Keratinocyte (primary cell): ENCODE measurements around the gene POU6F2. TPM values are rescaled to one million over a fixed set of nuclear protein-coding genes. Genes with fewer than 3 reads are reported as not detected.

ENCODE experiments used
- DNase-seq: peaks from one replicate; pipeline ENCODE4 v3.0.0-alpha.2; 2011; ENCODE audit warnings: low read depth, missing footprints, low spot score
- FAIRE-seq: peaks from 2 replicates; lab custom pipeline; 2011; peaks lifted over from hg19 to GRCh38; lab: Jason Lieb, UNC
- H2AFZ ChIP-seq: 2 replicates; pipeline ENCODE4 v1.6.0; 2012; ENCODE audit warnings: low read length, control low read depth, inconsistent platforms; ENCODE audit not compliant: control insufficient read depth
- H3K27ac ChIP-seq: 2 replicates; pipeline ENCODE4 v1.5.1; 2011; ENCODE audit warnings: low read length; ENCODE audit not compliant: control insufficient read depth, insufficient read depth
- H3K27me3 ChIP-seq: 3 replicates; pipeline ENCODE4 v1.6.0; 2011; ENCODE audit warnings: low read length; ENCODE audit not compliant: control insufficient read depth, insufficient read depth; ENCODE audit errors: extremely low read depth
- H3K36me3 ChIP-seq, 2 experiments: 2 replicates in 1 of 2; 3 replicates in 1 of 2; pipeline ENCODE4 v1.5.1; 2011; ENCODE audit warnings: low read length in 2 of 2, mild to moderate bottlenecking in 1 of 2; ENCODE audit not compliant: control insufficient read depth in 2 of 2, insufficient read depth in 2 of 2; ENCODE audit errors: extremely low read depth in 1 of 2
- H3K4me1 ChIP-seq: 3 replicates; pipeline ENCODE4 v1.5.1; 2011; ENCODE audit warnings: low read length; ENCODE audit not compliant: control insufficient read depth, insufficient read depth; ENCODE audit errors: extremely low read depth
- H3K4me2 ChIP-seq: 3 replicates; pipeline ENCODE4 v1.6.0; 2011; ENCODE audit warnings: low read depth, low read length; ENCODE audit not compliant: control insufficient read depth, insufficient read depth; ENCODE audit errors: extremely low read depth
- H3K4me3 ChIP-seq, 3 experiments: fragments of 200-600 bp in 1 of 3; sonication (generic) in 1 of 3; 2 replicates in 2 of 3; 3 replicates in 1 of 3; pipeline ENCODE4 v1.5.1; 2011 to 2016; ENCODE audit warnings: low read length in 3 of 3, mild to moderate bottlenecking in 3 of 3, control low read depth in 2 of 3, inconsistent platforms in 1 of 3, low read depth in 1 of 3, mixed read lengths in 1 of 3, mixed run types in 1 of 3, moderate library complexity in 1 of 3; ENCODE audit not compliant: control insufficient read depth in 2 of 3, insufficient read depth in 2 of 3; ENCODE audit errors: extremely low read depth in 1 of 3
- H3K79me2 ChIP-seq: 2 replicates; pipeline ENCODE4 v1.6.0; 2012; ENCODE audit warnings: low read length; ENCODE audit not compliant: control insufficient read depth, insufficient read depth
- H3K9ac ChIP-seq: 3 replicates; pipeline ENCODE4 v1.6.0; 2011; ENCODE audit warnings: low read length; ENCODE audit not compliant: control insufficient read depth, insufficient read depth; ENCODE audit errors: extremely low read depth
- H3K9me1 ChIP-seq: 3 replicates; pipeline ENCODE4 v1.6.0; 2011; ENCODE audit warnings: low read length; ENCODE audit not compliant: control insufficient read depth, insufficient read depth; ENCODE audit errors: extremely low read depth
- H3K9me3 ChIP-seq: 2 replicates; pipeline ENCODE4 v1.5.1; 2012; ENCODE audit warnings: low read depth, low read length; ENCODE audit not compliant: control insufficient read depth
- H4K20me1 ChIP-seq: 3 replicates; pipeline ENCODE4 v1.6.0; 2011; ENCODE audit warnings: low read length; ENCODE audit not compliant: control insufficient read depth, insufficient read depth; ENCODE audit errors: extremely low read depth
- EZH2 ChIP-seq: IDR thresholded peaks from one replicate; pipeline ENCODE4 v1.6.1; 2012; ENCODE audit warnings: inconsistent platforms, mild to moderate bottlenecking, low read length, moderate library complexity
- dilution Hi-C: fragments of 300-500 bp; cut with MboI; formaldehyde crosslinking; loops from one replicate; pipeline ENCODE4 v1.7.0; 2020; ENCODE audit warnings: low sequenced_read_pairs; ENCODE audit not compliant: extremely low pct_ligation_motif_present
- polyA plus RNA-seq, 5 experiments: library from polyadenylated mRNA; depleted of rRNA in 3 of 5; stranded (reverse) in 3 of 5; stranded (forward) in 1 of 5; unstranded in 1 of 5; fragments of >200 nt; gene quantifications; 1 replicate in 1 of 5; 2 replicates in 3 of 5; 3 replicates in 1 of 5; pipeline versions ENCODE4 v1.2.1 to v1.2.3, GENCODE V29; 2011 to 2012; ENCODE audit warnings: missing spikeins in 2 of 5, low read depth in 1 of 5, low replicate concordance in 1 of 5
- TF ChIP-seq, protein P1 (sequence below), 3 experiments: IDR thresholded peaks in 1 of 3; conservative IDR thresholded peaks in 1 of 3; optimal IDR thresholded peaks in 1 of 3; 2 replicates in 2 of 3; 3 replicates in 1 of 3; pipeline versions ENCODE3 to v1.5.1; 2011; ENCODE audit warnings: low read length in 3 of 3, mild to moderate bottlenecking in 3 of 3, moderate library complexity in 2 of 3, control low read depth in 1 of 3, inconsistent platforms in 1 of 3; ENCODE audit not compliant: insufficient read depth in 2 of 3; ENCODE audit errors: extremely low read depth in 1 of 3

POU6F2 gene
- polyA plus RNA-seq, 1 donor (not counting 4 experiments of a cell fraction or from before 2014, with no cell fraction given) = not detected

DNA sequence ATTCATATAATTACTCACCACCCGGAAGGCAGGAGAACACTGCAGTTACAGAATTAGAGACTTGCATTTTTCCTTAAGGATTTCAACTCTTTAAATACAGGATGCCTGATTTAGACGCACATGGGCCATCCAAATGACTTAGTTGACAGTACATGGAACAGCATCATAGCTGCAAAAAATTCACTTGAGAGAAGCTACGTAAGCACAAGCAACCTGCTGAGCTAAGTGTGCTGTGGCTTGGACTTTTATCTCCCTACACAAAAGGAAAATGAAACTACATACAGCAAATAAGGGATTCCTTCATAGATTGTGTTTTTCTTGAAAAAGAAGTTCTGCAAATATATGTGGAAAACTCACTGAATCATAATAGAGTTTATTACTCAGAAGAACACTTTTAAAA is 152.6 kb downstream of the POU6F2 start:
- no peak overlapping the region for H3K4me2 ChIP-seq
- peaks cover 2% of the 10 kb centered on the region for H3K27me3 ChIP-seq
- H4K20me1 ChIP-seq = no peaks in the 10 kb centered on the region
- H3K4me1 ChIP-seq = no peaks in the 10 kb centered on the region
- no peak overlapping the region for H3K27ac ChIP-seq
- H2AFZ ChIP-seq = no peak overlapping the region
- H3K79me2 ChIP-seq = no peaks in the 10 kb centered on the region
- no peak for DNase-seq
- no peak overlapping the region for H3K9ac ChIP-seq
- TF ChIP-seq, protein P1, sequence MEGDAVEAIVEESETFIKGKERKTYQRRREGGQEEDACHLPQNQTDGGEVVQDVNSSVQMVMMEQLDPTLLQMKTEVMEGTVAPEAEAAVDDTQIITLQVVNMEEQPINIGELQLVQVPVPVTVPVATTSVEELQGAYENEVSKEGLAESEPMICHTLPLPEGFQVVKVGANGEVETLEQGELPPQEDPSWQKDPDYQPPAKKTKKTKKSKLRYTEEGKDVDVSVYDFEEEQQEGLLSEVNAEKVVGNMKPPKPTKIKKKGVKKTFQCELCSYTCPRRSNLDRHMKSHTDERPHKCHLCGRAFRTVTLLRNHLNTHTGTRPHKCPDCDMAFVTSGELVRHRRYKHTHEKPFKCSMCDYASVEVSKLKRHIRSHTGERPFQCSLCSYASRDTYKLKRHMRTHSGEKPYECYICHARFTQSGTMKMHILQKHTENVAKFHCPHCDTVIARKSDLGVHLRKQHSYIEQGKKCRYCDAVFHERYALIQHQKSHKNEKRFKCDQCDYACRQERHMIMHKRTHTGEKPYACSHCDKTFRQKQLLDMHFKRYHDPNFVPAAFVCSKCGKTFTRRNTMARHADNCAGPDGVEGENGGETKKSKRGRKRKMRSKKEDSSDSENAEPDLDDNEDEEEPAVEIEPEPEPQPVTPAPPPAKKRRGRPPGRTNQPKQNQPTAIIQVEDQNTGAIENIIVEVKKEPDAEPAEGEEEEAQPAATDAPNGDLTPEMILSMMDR (optimal IDR thresholded peaks at IDR 0.05 in 1 of 3, IDR thresholded peaks at IDR 0.05 in 1 of 3, conservative IDR thresholded peaks at IDR 0.05 in 1 of 3; ENCODE audit: extremely low read depth in 1 of 3, insufficient read depth in 2 of 3, low read length in 3 of 3) = no peak
- no peak for TF ChIP-seq EZH2
- H3K36me3 ChIP-seq = no peaks in the 10 kb centered on the region
- H3K9me1 ChIP-seq = no peaks in the 10 kb centered on the region
- FAIRE-seq = no peak
- no peak overlapping the region for H3K4me3 ChIP-seq
- dilution Hi-C loops = no loop called here
- H3K9me3 ChIP-seq = no peaks in the 10 kb centered on the region

DNA sequence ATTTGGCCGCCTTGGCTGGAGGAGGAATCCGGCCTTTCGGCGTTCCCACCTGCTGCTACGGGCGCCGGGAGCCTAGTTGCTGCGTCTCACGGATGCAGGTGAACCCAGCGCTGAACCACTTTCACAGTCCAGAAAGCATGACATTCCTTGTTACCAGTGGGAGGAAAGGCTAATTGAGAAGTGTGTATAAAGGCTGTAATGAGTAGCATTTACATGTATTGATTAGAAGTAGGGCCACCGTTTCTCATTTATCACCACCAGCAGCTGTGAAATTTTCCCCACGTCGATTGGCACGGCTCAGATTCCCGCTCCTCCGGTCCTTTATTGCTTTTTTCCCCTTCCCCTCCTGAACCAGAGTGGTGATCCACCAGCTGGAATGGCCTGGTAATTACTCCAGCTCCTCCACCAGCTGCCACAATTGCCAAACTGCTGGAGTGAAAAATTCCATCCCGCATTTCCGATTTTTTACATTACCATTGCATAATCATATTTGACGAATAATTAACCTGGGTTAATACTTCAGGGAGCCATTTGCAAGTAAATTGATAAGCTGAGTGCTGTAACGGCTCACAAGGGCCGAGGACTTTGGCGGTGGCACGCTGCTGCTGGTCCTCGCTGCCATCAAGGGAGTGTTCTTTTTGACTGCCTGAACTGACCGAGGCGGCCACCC is 153.3 kb downstream of the POU6F2 start:
- Histone ChIP-seq H3K36me3 (no peaks in the 10 kb centered on the region), H3K9me1 (no peaks in the 10 kb centered on the region), H3K9ac (no peak overlapping the region), H3K9me3 (no peaks in the 10 kb centered on the region), H3K4me2 (no peak overlapping the region), H3K79me2 (no peaks in the 10 kb centered on the region), H3K4me3 (no peak overlapping the region), H4K20me1 (no peaks in the 10 kb centered on the region), H3K4me1 (no peaks in the 10 kb centered on the region), H3K27me3 (peaks cover 2% of the 10 kb centered on the region), H3K27ac (no peak overlapping the region), H2AFZ (no peak overlapping the region)
- dilution Hi-C loops = no loop called here
- no peak for DNase-seq
- TF ChIP-seq, protein P1 (optimal IDR thresholded peaks at IDR 0.05 in 1 of 3, IDR thresholded peaks at IDR 0.05 in 1 of 3, conservative IDR thresholded peaks at IDR 0.05 in 1 of 3; ENCODE audit: extremely low read depth in 1 of 3, insufficient read depth in 2 of 3, low read length in 3 of 3) = no peak
- no peak for TF ChIP-seq EZH2
- no peak for FAIRE-seq
